CD4-positive, CD25-positive, alpha-beta regulatory T cell (primary cell): ENCODE data around the gene LRRTM2. TPM values are rescaled to one million over a fixed set of nuclear protein-coding genes. Genes with fewer than 3 reads are reported as not detected.

Source experiments
- ATAC-seq, 2 donors: fragments of 150-1000 bp; cut with Tn5 transposase; one replicate each; pipeline ENCODE4 v1.10.0; 2021; ENCODE audit warnings: low read depth in 2 of 2, moderate number of reproducible peaks in 2 of 2, moderate library complexity in 1 of 2
- DNase-seq, 3 donors: peaks; one replicate each; pipeline versions ENCODE4 v3.0.0 to v3.0.0-alpha.2; 2012 to 2022; ENCODE audit warnings: mixed read lengths in 1 of 3
- H3K27ac ChIP-seq: one replicate; pipeline ENCODE4 v1.7.0; 2013; ENCODE audit warnings: mild to moderate bottlenecking, low read length; ENCODE audit not compliant: insufficient read depth, poor library complexity, severe bottlenecking
- H3K27me3 ChIP-seq: one replicate; pipeline ENCODE4 v1.7.0; 2013; ENCODE audit warnings: low read length; ENCODE audit not compliant: control insufficient read depth, insufficient read depth
- H3K36me3 ChIP-seq: one replicate; pipeline ENCODE4 v1.7.0; 2013; ENCODE audit warnings: mild to moderate bottlenecking, low read length, moderate library complexity; ENCODE audit not compliant: control insufficient read depth, insufficient read depth
- H3K4me1 ChIP-seq: 2 replicates; pipeline ENCODE4 v1.7.0; 2013; ENCODE audit warnings: mild to moderate bottlenecking, low read length; ENCODE audit not compliant: insufficient read depth, control insufficient read depth, poor library complexity, severe bottlenecking
- H3K4me3 ChIP-seq: one replicate; pipeline ENCODE4 v1.7.0; 2013; ENCODE audit warnings: low read depth, mild to moderate bottlenecking, low read length, moderate library complexity
- H3K9me3 ChIP-seq, 2 experiments: 1 replicate in 1 of 2; 2 replicates in 1 of 2; pipeline ENCODE4 v1.7.0; 2013; ENCODE audit warnings: low read length in 2 of 2, mild to moderate bottlenecking in 1 of 2, moderate library complexity in 1 of 2; ENCODE audit not compliant: control insufficient read depth in 2 of 2
- H3K27ac Mint-ChIP-seq, 3 donors: one replicate each; pipeline ENCODE4 v1.8.0; 2020 to 2022; ENCODE audit warnings: mild to moderate bottlenecking in 3 of 3, mixed read lengths in 3 of 3, moderate library complexity in 2 of 3
- H3K27me3 Mint-ChIP-seq: one replicate; pipeline ENCODE4 v1.8.0; 2022; ENCODE audit warnings: mild to moderate bottlenecking, mixed read lengths
- H3K36me3 Mint-ChIP-seq: one replicate; pipeline ENCODE4 v1.8.0; 2020; ENCODE audit warnings: mixed read lengths
- H3K4me1 Mint-ChIP-seq, 4 donors: one replicate each; pipeline ENCODE4 v1.8.0; 2020 to 2022; ENCODE audit warnings: mixed read lengths in 4 of 4, mild to moderate bottlenecking in 1 of 4
- H3K4me3 Mint-ChIP-seq, 4 donors: one replicate each; pipeline ENCODE4 v1.8.0; 2020 to 2022; ENCODE audit warnings: mild to moderate bottlenecking in 4 of 4, mixed read lengths in 4 of 4, moderate library complexity in 3 of 4
- H3K9me3 Mint-ChIP-seq, 7 donors: one replicate each; pipeline ENCODE4 v1.8.0; 2020 to 2022; ENCODE audit warnings: mixed read lengths in 7 of 7, mild to moderate bottlenecking in 3 of 7, moderate library complexity in 2 of 7
- polyA plus RNA-seq, 4 donors: library from polyadenylated mRNA; unstranded; fragments of 300-500 nt; fragmentation: Illumina TruSeq; gene quantifications; one replicate each; pipeline ENCODE4 v1.2.3, GENCODE V29; 2021
- total RNA-seq: library from RNA; stranded (reverse); gene quantifications from one replicate; pipeline ENCODE4 v1.2.3, GENCODE V29; 2022

LRRTM2 gene
- total and polyA plus RNA-seq, 5 donors from 2014 or later, result 0.07 to 0.11 TPM; not detected in 3

GRCh38 chr5:138900281-138900965, 25.3 kb upstream of the LRRTM2 start:
- H3K9me3 Mint-ChIP-seq, result no peaks in the 10 kb centered on the region
- H3K4me3 Mint-ChIP-seq, result no peak overlapping the region
- no peak for ATAC-seq
- peaks cover 0 to 17% (median 6%) of the 10 kb centered on the region in 4 donors for H3K4me1 Mint-ChIP-seq
- Histone ChIP-seq H3K27ac (no peak overlapping the region), H3K4me3 (no peak overlapping the region), H3K4me1 (no peaks in the 10 kb centered on the region), H3K27me3 (no peaks in the 10 kb centered on the region), H3K9me3 (no peaks in the 10 kb centered on the region), H3K36me3 (peaks cover 2% of the 10 kb centered on the region)
- peaks cover 10% of the 10 kb centered on the region for H3K36me3 Mint-ChIP-seq
- H3K27me3 Mint-ChIP-seq, result no peaks in the 10 kb centered on the region
- DNase-seq, result peak in 1 of 3 donors; percentile 40
- no peak overlapping the region for H3K27ac Mint-ChIP-seq

GRCh38 chr5:138898742-138899141, 23.6 kb upstream of the LRRTM2 start:
- no peaks in the 10 kb centered on the region for H3K9me3 ChIP-seq
- Mint-ChIP-seq H3K4me1 (peaks cover 0 to 22% (median 6%) of the 10 kb centered on the region in 4 donors), H3K27me3 (no peaks in the 10 kb centered on the region), H3K27ac (no peak overlapping the region), H3K36me3 (peaks cover 13% of the 10 kb centered on the region), H3K4me3 (no peak overlapping the region), H3K9me3 (peaks cover 0 to 2% (median 0%) of the 10 kb centered on the region in 7 donors)
- no peak overlapping the region for H3K4me3 ChIP-seq
- no peaks in the 10 kb centered on the region for H3K4me1 ChIP-seq
- H3K27me3 ChIP-seq, result no peaks in the 10 kb centered on the region
- DNase-seq, result no peak
- no peak overlapping the region for H3K27ac ChIP-seq
- no peaks in the 10 kb centered on the region for H3K36me3 ChIP-seq
- no peak for ATAC-seq

GRCh38 chr5:138898299-138898698, 23.2 kb upstream of the LRRTM2 start:
- no peak overlapping the region for H3K4me3 Mint-ChIP-seq
- Histone ChIP-seq H3K36me3 (no peaks in the 10 kb centered on the region), H3K27me3 (no peaks in the 10 kb centered on the region), H3K4me3 (no peak overlapping the region), H3K9me3 (no peaks in the 10 kb centered on the region), H3K4me1 (no peaks in the 10 kb centered on the region), H3K27ac (no peak overlapping the region)
- H3K9me3 Mint-ChIP-seq, result peaks cover 0 to 2% (median 0%) of the 10 kb centered on the region in 7 donors
- no peak overlapping the region for H3K27ac Mint-ChIP-seq
- ATAC-seq (no peak), DNase-seq (no peak)
- H3K36me3 Mint-ChIP-seq, result peaks cover 11% of the 10 kb centered on the region
- H3K4me1 Mint-ChIP-seq, result peaks cover 0 to 22% (median 6%) of the 10 kb centered on the region in 4 donors
- no peaks in the 10 kb centered on the region for H3K27me3 Mint-ChIP-seq

- Mint-ChIP-seq H3K27me3 (no peaks in the 10 kb centered on the region), H3K27ac (no peak overlapping the region), H3K4me1 (peaks cover 0 to 16% (median 4%) of the 10 kb centered on the region in 4 donors), H3K36me3 (peaks cover 3% of the 10 kb centered on the region), H3K4me3 (no peak overlapping the region), H3K9me3 (peaks cover 0 to 8% (median 3%) of the 10 kb centered on the region in 7 donors)
- H3K27me3 ChIP-seq, result no peaks in the 10 kb centered on the region
- H3K9me3 ChIP-seq, result peaks cover 0 to 3% of the 10 kb centered on the region in 2 experiments
- H3K4me3 ChIP-seq, result no peak overlapping the region
- ATAC-seq (no peak), DNase-seq (no peak)
- no peak overlapping the region for H3K27ac ChIP-seq
- H3K36me3 ChIP-seq, result no peaks in the 10 kb centered on the region
- no peaks in the 10 kb centered on the region for H3K4me1 ChIP-seq
These were observed 20.8 kb upstream of the LRRTM2 start for GRCh38 chr5:138895918-138896317.

GRCh38 chr5:138890644-138891043, 15.5 kb upstream of the LRRTM2 start:
- Histone ChIP-seq H3K27me3 (no peaks in the 10 kb centered on the region), H3K27ac (no peak overlapping the region), H3K4me1 (no peaks in the 10 kb centered on the region), H3K9me3 (peaks cover 6 to 14% of the 10 kb centered on the region in 2 experiments), H3K4me3 (no peak overlapping the region), H3K36me3 (peaks cover 12% of the 10 kb centered on the region)
- no peak overlapping the region for H3K4me3 Mint-ChIP-seq
- ATAC-seq, result no peak
- H3K27ac Mint-ChIP-seq, result no peak overlapping the region
- H3K36me3 Mint-ChIP-seq, result peaks cover 23% of the 10 kb centered on the region
- H3K4me1 Mint-ChIP-seq, result peaks cover 0 to 5% (median 0%) of the 10 kb centered on the region in 4 donors
- DNase-seq, result no peak
- peaks cover 3 to 18% (median 7%) of the 10 kb centered on the region in 7 donors for H3K9me3 Mint-ChIP-seq
- H3K27me3 Mint-ChIP-seq, result no peaks in the 10 kb centered on the region

- no peak overlapping the region for H3K4me3 Mint-ChIP-seq
- no peaks in the 10 kb centered on the region for H3K27me3 Mint-ChIP-seq
- no peaks in the 10 kb centered on the region for H3K27me3 ChIP-seq
These were observed 14.9 kb upstream of the LRRTM2 start for GRCh38 chr5:138889994-138890393.

GRCh38 chr5:138884554-138884953, 9.4 kb upstream of the LRRTM2 start:
- Mint-ChIP-seq H3K4me1 (peaks cover 0 to 4% (median 1%) of the 10 kb centered on the region in 4 donors), H3K9me3 (peaks cover 0 to 1% (median under 1%) of the 10 kb centered on the region in 7 donors), H3K27ac (no peak overlapping the region), H3K4me3 (no peak overlapping the region), H3K36me3 (peaks cover 10% of the 10 kb centered on the region), H3K27me3 (no peaks in the 10 kb centered on the region)
- Histone ChIP-seq H3K9me3 (peaks cover 0 to under 1% of the 10 kb centered on the region in 2 experiments), H3K4me1 (no peaks in the 10 kb centered on the region), H3K36me3 (peaks cover 10% of the 10 kb centered on the region), H3K27me3 (no peaks in the 10 kb centered on the region), H3K4me3 (no peak overlapping the region), H3K27ac (no peak overlapping the region)
- DNase-seq (no peak), ATAC-seq (no peak)

More at GRCh38 chr5:138889994-138890393, 14.9 kb upstream of the LRRTM2 start:
- no peak for DNase-seq
- peaks cover 12% of the 10 kb centered on the region for H3K36me3 ChIP-seq
- H3K27ac ChIP-seq, result no peak overlapping the region
- peaks cover 6 to 14% of the 10 kb centered on the region in 2 experiments for H3K9me3 ChIP-seq
- Mint-ChIP-seq H3K36me3 (peaks cover 23% of the 10 kb centered on the region), H3K27ac (no peak overlapping the region), H3K4me1 (peaks cover 0 to 2% (median 0%) of the 10 kb centered on the region in 4 donors), H3K9me3 (peaks cover 3 to 18% (median 7%) of the 10 kb centered on the region in 7 donors)
- no peak for ATAC-seq
- no peak overlapping the region for H3K4me3 ChIP-seq
- no peaks in the 10 kb centered on the region for H3K4me1 ChIP-seq

GRCh38 chr5:138884094-138884493, 9.0 kb upstream of the LRRTM2 start:
- peaks cover 0 to 1% (median 0%) of the 10 kb centered on the region in 7 donors for H3K9me3 Mint-ChIP-seq
- H3K4me1 Mint-ChIP-seq, result peaks cover 0 to 4% (median 1%) of the 10 kb centered on the region in 4 donors
- Histone ChIP-seq H3K4me1 (no peaks in the 10 kb centered on the region), H3K27ac (no peak overlapping the region), H3K4me3 (no peak overlapping the region), H3K9me3 (no peaks in the 10 kb centered on the region), H3K27me3 (no peaks in the 10 kb centered on the region), H3K36me3 (peaks cover 10% of the 10 kb centered on the region)
- H3K27me3 Mint-ChIP-seq, result no peaks in the 10 kb centered on the region
- DNase-seq (no peak), ATAC-seq (no peak)
- no peak overlapping the region for H3K27ac Mint-ChIP-seq
- no peak overlapping the region for H3K4me3 Mint-ChIP-seq
- H3K36me3 Mint-ChIP-seq, result peaks cover 8% of the 10 kb centered on the region
